HepG2 (cell line): ENCODE results near the gene ULBP2. TPM values are rescaled to one million over a fixed set of nuclear protein-coding genes. Genes with fewer than 3 reads are reported as not detected.

Experiments
- DBP ChIP-seq: sonication (generic); formaldehyde crosslinking; IDR thresholded peaks from 2 replicates; pipeline ENCODE4 v1.4.0; 2020; ENCODE audit warnings: missing genetic modification reagents; ENCODE audit errors: not compliant biosample characterization
- EZH2 ChIP-seq: conservative IDR thresholded peaks from 2 replicates; pipeline ENCODE4 v1.6.1; 2012; ENCODE audit warnings: mild to moderate bottlenecking, low read depth, low read length, moderate library complexity
- FOSL2 ChIP-seq: sonication (generic); formaldehyde crosslinking; IDR thresholded peaks from 2 replicates; pipeline ENCODE4 v1.4.0; 2020; ENCODE audit warnings: missing genetic modification reagents
- KAT2B ChIP-seq: fragments of 150-350 bp; IDR thresholded peaks from 2 replicates; pipeline ENCODE4 v1.6.1; 2014; ENCODE audit warnings: low read depth, low read length, borderline replicate concordance
- LRRFIP1 ChIP-seq: sonication (generic); formaldehyde crosslinking; conservative IDR thresholded peaks from 2 replicates; pipeline ENCODE4 v1.4.0; 2020; ENCODE audit warnings: missing genetic modification reagents
- NONO ChIP-seq, 2 experiments: fragments of 450-650 bp in 1 of 2; sonication (generic) in 1 of 2; formaldehyde crosslinking in 1 of 2; IDR thresholded peaks in 1 of 2; conservative IDR thresholded peaks in 1 of 2; 2 replicates each; pipeline versions ENCODE4 v1.6.1 to v1.8.0; 2017 to 2022; ENCODE audit warnings: mild to moderate bottlenecking in 1 of 2, missing genetic modification reagents in 1 of 2, moderate library complexity in 1 of 2
- SMAD3 ChIP-seq: sonication (generic); formaldehyde crosslinking; IDR thresholded peaks from 2 replicates; pipeline ENCODE4 v1.4.0; 2020; ENCODE audit warnings: missing genetic modification reagents
- SRSF4 ChIP-seq: fragments of 200-400 bp; formaldehyde crosslinking; IDR thresholded peaks from one replicate; pipeline ENCODE4 v1.6.1; 2018; ENCODE audit warnings: mild to moderate bottlenecking, low read depth, low read length, moderate library complexity; ENCODE audit not compliant: poor library complexity, severe bottlenecking
- STAG1 ChIP-seq: sonication (generic); formaldehyde crosslinking; IDR thresholded peaks from 2 replicates; pipeline ENCODE4 v1.4.0; 2020; ENCODE audit warnings: missing genetic modification reagents
- TOPORS ChIP-seq: sonication (generic); formaldehyde crosslinking; IDR thresholded peaks from 2 replicates; pipeline ENCODE4 v1.8.0; 2023; ENCODE audit warnings: mild to moderate bottlenecking, missing genetic modification reagents
- ZNF12 ChIP-seq: sonication (generic); formaldehyde crosslinking; IDR thresholded peaks from 2 replicates; pipeline ENCODE4 v1.5.0; 2020; ENCODE audit warnings: missing genetic modification reagents
- ZNF326 ChIP-seq: sonication (generic); formaldehyde crosslinking; IDR thresholded peaks from 2 replicates; pipeline ENCODE4 v1.4.0; 2020; ENCODE audit warnings: missing genetic modification reagents, borderline replicate concordance
- polyA plus RNA-seq, 8 experiments: library from polyadenylated mRNA; depleted of rRNA in 3 of 8; stranded (reverse) in 7 of 8; unstranded in 1 of 8; fragments of >200 nt; fragmentation: Illumina TruSeq in 4 of 8; extraction: Trizol in 4 of 8; gene quantifications; 2 replicates each; pipeline versions ENCODE4 v1.2.1 to v1.2.3, GENCODE V29; 2011 to 2016; ENCODE audit warnings: low read depth in 4 of 8, missing spikeins in 1 of 8, mixed read lengths in 1 of 8; ENCODE audit not compliant: insufficient read depth in 1 of 8
- total RNA-seq, 5 experiments: library from RNA; depleted of rRNA; stranded (reverse); fragments of >200 nt; fragmentation: Illumina TruSeq; extraction: Trizol; gene quantifications; 2 replicates each; pipeline ENCODE4 v1.2.3, GENCODE V29; 2016; ENCODE audit warnings: low read depth in 1 of 5
- TF ChIP-seq, protein P1 (sequence below): sonication (generic); formaldehyde crosslinking; IDR thresholded peaks from 2 replicates; pipeline ENCODE4 v1.4.0; 2020; ENCODE audit warnings: missing genetic modification reagents, low read depth, mild to moderate bottlenecking, borderline replicate concordance

Gene ULBP2
- total and polyA plus RNA-seq, 2 of the 13 experiments (the other 11 are each of a cell fraction or from before 2014, with no cell fraction given), result not detected

DNA sequence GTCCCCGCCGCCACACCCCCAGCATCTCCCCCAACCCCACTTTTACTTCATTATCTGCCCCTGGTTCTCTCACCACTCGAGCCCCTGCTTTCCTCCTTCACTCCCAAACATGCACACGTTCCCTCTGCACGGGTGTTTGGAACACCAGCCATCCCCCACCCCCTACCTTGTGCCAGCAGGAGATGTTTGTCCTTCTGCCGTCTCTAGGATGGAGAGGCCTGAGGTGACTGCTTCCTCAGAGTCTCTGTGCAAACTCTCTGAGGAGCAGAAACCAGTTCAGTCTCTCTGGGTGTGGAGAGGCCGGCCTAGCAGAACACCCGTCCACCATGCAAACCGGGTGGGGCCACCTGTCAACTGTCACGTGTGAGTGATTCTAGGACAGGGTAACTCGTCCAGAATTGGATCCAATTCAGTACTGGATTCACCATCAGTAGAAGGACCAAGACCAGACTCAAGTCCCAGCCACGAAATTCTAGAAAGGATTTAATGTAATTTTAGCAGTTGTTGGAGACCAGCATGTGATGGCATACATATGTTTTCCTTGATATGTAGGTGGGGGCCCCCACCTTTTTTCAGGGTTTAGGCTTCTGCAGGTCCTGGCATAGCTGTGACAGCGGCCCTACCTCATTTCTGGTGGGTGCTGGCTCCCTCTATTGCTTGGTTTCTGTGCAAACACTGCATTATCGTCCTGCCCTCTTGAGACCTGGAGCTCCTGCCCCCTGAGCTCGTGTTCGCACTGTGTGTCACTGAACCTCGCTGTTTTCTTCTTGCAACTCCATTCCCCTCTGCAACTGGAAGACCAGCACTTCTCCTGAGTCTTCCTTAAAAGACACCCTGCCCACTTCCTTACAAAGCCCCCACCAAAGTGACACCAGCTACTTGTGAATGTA, 43.7 kb upstream of the ULBP2 start, which contains the start of gene RAET1E (continued):
- TF ChIP-seq DBP, result no peak
- TF ChIP-seq EZH2, result 0 out of 2 replicates have a peak, but pooled peaks have one; percentile 9
- TF ChIP-seq NONO (IDR thresholded peaks at IDR 0.05), result no peak
- TF ChIP-seq NONO (CRISPR knock-in tag; conservative IDR thresholded peaks at IDR 0.05), result no peak
- no peak for TF ChIP-seq ZNF12
- no peak for TF ChIP-seq LRRFIP1 (CRISPR knock-in tag)
- no peak for TF ChIP-seq SMAD3
- TF ChIP-seq SRSF4, result no peak
- TF ChIP-seq, protein P1, sequence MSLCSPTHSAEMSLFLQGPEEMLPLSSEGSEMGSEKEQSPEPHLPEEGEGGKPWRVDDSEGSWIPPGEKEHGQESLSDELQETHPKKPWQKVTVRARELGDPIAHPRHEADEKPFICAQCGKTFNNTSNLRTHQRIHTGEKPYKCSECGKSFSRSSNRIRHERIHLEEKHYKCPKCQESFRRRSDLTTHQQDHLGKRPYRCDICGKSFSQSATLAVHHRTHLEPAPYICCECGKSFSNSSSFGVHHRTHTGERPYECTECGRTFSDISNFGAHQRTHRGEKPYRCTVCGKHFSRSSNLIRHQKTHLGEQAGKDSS (CRISPR knock-in tag), result no peak
- TF ChIP-seq FOSL2 (CRISPR knock-in tag), result no peak
- no peak for TF ChIP-seq KAT2B
- no peak for TF ChIP-seq ZNF326 (CRISPR knock-in tag)
- TF ChIP-seq STAG1 (CRISPR knock-in tag), result peak; percentile 65
- no peak for TF ChIP-seq TOPORS (CRISPR knock-in tag)
